GM21737 (cell line): ENCODE data around the gene CCDC116.

Experiments used
- ATAC-seq: cut with Tn5 transposase; IDR thresholded peaks from one replicate; pipeline ENCODE4 v1.9.1; 2021; ENCODE audit warnings: mild to moderate bottlenecking, moderate library complexity; ENCODE audit not compliant: unreplicated experiment

Gene CCDC116

DNA sequence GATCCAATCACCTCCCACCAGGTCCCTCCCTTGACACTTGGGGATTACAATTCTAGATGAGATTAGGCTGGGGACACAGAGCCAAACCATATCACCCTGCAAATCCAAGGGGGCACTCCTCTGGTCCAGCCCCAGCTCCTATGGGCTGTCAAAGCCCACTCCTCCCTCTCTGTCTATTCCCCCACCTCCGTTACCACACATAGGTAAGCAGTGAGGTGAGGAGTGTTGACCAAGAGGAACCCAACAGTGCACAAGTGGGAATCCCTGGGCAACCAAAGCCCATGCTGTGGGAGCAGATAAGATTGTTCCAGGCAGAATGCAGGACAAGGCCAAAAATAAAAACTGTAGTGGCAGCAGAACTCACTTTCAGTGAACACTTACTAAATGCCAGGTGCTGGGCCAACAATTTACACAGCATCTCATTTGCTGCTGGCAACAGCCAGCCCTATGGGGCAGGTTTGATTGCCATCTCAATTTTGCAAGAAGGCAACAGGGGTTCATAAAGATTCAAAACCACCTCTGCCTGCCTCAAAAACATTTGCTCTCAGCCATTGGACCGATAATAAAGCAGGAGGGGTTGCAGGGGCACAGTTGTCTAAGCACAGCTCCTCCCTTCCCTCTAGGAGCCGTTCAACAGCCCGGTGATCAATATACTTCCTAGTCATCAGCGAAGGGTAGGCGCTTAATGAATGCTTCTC, 18.4 kb downstream of the CCDC116 start:
- ATAC-seq: no peak

DNA sequence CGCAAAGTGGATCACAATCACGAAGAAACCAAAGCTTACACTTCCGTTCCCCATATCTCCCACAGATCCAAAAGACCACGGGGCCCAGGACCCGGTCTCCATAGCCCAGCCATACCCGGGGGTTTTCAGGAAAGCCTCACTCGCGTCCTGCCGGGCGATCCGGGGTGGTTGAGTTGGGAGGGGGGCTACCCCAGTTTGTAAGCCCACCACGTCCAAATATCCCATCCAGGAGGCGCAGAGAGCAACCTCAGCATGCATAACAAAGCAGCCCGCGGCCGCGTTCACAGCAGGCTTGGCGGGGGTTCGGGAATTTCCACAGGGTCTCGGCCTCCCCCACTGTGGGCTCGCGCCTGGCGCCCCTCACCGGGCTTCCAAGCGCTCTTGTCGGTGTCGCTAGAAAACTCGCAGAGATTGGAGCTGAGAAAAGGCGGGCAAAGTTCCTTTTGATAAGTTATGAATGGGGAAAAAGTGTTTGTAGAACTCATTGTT, 19.0 kb downstream of the CCDC116 start:
- ATAC-seq: peak; percentile 29

GRCh38 chr22:21652010-21652546, 19.5 kb downstream of the CCDC116 start:
- peak; percentile 76 for ATAC-seq

GRCh38 chr22:21652547-21653545, 20.3 kb downstream of the CCDC116 start:
- ATAC-seq: peak; percentile 3

DNA sequence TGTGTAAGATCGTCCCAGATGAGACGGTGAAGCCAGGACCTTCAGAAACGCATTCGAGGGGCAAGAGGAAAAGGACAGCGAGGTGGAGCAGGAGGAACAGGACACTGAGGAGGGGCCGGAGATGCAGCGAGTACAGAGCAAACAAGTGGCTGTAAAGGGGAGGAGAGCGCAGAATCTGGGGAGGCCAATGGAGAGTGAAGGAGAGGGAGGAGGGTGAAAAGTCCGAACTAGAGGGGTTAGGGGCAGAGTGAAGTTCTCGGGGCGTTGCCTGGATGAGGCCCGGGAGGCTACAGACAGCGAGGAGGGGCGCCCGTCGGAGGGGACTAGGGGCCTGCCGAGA, 24.4 kb downstream of the CCDC116 start:
- no peak for ATAC-seq

- ATAC-seq: peak; percentile 57
Observed at GRCh38 chr22:21657360-21658032, 24.9 kb downstream of the CCDC116 start.

DNA sequence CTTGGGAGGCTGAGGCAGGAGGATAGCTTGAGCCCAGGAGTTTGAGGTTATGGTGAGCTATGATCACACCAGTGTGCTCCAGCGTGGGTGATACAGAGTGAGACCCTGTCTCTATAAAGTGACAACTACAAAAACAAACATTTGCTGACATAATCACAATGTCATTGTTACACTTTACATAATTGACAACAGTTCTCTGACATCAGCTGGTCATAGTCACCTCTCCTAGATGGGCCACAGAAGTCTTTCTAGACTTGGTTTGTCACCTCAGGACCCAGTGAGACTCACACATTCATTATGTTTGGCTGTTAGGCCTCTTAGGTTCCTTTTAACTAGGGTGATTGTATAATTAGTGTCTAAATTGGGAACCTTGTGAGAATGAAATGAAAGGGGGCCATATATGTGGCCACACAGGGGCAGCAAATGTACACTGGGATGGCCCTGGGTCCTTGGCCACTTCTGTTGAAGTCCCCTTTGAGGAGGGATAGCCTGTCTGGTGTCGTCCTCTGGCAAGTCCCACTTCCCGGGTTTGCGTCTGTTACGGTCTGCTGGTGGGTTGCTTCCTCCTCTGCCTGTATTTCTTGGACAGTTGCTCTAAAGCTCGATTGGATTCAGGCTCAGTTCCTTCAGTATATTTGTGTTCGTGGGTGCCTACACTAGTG, 27.4 kb downstream of the CCDC116 start:
- ATAC-seq: no peak

DNA sequence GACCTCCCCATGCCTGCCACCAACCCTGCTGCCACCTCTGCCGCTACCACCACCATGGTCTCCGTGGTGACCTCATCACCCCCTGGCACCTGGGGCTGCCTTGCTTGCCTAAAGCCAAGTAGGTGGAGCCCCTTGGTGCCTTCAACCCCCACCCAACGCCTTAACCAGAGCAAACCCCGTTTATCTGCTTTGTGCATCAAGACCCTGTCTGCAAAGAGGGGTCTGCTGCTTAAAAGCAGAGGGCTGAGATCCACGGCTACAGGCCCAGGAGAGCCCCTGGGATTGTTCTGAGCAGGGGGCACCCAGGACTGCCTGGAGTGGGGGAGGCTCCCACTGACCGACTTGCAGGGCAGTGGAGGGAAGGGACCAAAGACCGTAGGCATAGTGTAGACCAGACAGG, 28.3 kb downstream of the CCDC116 start:
- ATAC-seq: no peak

DNA sequence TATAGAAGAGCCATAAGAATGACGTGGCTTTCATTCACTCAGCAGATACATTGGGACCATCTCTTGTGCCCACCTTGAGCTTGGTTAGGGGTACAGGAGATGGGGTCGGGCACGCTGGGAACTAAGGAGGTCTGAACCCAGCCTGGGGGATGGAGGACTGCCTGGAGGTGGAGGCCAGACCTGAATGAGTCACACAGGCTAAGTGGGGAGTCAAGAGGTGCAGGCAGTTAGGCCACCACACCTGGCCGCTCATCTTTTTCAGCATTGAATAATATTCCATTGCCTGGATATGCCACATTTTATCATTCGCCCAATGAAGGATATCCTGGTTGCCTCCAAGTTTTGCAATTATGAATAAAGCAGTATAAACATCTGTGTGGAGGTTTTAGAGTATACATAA, 29.4 kb downstream of the CCDC116 start:
- ATAC-seq: no peak

DNA sequence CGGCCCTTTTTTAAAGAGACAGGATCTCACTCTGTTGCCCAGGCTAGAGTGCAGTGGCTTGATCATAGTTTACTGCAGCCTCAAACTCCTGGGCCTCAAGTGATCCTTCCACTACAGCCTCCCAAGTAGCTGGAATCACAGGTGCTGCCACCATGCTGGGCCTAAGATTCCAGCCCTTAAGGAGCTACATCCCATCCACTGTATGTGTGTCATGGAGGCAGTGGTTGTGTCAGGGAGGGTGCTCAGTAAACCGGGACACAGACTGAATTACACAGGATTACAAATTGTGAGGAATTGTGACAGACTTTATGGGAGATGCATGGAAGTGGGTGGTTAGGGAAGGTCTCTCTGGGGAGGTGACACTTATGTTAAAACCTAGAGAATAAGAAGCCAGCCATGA, 31.2 kb downstream of the CCDC116 start:
- ATAC-seq: no peak

DNA sequence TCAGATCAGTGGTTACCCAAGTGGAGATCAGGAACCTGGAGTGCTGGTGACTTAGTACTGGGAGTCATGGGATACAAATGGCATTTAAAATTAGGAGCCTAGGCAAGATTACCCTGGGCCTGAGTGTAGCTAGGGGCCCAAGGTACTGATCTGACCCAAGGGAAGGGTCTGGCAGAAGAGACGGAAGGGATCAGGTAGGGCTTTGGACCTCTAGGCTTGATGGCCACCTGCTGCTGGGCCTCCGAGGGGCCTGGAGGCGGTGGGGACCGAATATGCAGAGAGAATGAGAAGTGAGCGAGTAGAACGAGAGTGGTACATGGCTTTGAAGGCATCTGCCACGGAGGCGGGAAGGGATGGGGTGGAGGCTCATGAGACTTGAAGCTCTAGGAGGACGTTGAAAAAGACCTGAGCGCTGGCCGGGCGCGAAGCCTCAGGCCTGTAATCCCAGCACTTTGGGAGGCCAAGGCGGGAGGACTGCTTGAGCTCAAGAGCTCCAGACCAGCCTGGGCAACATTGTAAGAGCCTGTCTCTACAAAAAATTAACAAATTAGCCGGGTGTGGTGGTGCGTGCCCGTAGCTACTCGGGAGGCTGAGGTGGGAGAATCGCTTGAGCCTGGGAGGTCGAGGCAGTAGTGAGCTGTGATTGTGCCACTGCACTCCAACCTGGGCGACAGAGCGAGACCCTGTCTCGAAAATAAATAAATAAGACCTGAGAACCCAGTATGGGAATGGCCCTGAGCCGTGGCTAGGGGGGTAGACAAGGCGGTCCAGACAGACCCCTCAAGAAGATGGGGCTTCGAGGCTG, 32.7 kb downstream of the CCDC116 start:
- ATAC-seq: no peak

DNA sequence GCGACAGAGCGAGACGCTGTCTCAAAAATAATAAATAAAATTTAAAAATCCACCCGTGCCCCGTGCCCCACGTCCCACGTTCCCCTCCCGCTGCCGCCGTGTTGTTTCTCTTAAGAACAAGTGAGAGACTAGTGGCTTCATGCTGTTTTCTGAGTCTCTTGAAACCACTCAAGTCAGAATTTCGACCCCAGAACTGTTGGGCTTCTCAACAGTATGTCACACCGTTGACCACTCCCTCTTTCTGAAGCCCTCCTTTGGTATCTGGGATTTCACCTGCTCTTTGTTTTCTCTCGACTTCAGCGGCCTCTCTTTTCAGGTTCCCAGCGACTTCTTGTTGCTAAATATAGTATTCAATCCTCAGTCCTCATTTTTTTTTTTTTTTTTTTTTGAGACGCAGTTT, 34.2 kb downstream of the CCDC116 start:
- no peak for ATAC-seq

DNA sequence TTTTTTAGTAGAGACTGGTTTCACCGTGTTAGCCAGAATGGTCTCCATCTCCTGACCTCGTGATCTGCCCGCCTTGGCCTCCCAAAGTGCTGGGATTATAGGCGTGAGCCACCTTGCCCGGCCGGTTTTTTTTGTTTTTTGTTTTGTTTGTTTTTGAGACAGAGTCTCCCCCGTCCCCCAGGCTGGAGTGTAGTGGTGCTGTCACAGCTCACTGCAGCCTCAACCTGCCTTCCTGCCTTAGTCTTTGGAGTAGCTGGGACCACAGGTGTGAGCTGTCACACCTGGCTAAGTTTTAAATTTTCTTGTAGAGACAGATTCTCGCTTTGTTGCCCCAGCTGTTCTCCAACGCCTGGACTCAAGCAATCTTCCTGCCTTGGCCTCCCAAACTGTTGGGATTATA, 36.5 kb downstream of the CCDC116 start:
- ATAC-seq: no peak

GRCh38 chr22:21672107-21672629, 39.6 kb downstream of the CCDC116 start:
- ATAC-seq: no peak

DNA sequence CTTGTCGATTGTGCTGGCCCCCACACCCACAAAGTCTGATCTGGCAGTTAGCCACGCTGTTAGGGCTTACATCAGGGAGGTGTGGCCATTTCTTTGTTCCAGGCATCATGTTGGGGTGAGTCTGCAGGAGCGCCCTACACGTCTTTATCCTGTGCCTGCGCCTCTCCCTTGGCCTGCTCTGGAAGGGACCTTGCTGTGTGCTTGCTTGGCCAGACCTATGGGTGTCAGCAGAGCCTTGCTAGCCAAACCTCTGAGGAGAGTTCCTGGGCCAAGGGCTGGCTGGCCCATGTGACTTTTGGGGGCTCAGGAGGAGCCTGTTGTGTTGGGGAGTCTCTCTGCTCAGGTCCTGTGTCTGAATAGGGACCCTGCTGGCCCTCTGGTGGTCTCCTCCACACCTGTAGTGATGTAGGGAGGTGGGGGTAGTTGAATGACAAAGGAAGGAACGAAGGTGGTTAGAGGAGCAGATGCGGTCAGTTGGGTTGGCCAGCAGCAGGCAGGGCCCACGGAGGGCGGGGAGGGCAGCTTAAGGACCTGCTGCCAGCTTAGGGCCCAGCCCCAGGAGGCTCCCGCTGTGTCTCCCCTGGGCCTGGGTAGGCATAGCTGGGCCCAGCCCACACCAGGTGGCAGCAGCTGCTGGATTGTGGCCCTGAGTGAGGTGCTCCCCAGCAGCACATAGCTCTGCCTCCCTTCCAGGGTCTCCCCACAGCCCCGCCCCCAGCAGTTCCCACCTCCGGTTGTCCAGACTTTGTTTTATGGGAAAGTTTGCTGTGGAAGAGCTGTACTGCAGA, 41.2 kb downstream of the CCDC116 start:
- no peak for ATAC-seq

DNA sequence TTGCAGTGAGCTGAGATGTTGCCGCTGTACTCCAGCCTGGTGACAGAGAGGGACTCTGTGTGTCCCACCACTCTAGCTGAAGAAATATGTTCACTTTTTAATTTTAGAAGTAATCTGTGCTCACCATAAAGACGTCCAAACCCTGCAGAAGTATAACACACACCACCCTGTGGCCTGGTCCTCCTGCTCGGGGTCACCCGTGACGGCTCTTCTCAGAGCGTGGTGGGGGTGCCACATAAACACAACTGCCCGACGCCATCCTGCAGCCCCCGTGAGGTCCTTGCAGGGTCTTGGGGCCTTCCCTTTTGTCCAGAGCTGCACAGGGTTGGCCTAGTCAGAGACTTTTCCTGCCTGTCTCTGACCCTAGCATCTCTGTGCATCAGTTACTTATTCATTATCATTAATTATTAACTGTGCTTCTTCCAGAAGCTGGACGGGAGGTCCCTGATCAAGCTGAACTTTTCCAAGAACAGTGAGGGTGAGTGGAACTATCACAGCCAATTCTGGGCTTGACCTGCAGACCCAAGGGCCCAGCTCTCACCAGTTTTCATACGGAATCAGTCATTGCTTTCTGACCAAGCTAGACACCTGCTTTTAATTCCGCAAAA, 42.2 kb downstream of the CCDC116 start:
- no peak for ATAC-seq

DNA sequence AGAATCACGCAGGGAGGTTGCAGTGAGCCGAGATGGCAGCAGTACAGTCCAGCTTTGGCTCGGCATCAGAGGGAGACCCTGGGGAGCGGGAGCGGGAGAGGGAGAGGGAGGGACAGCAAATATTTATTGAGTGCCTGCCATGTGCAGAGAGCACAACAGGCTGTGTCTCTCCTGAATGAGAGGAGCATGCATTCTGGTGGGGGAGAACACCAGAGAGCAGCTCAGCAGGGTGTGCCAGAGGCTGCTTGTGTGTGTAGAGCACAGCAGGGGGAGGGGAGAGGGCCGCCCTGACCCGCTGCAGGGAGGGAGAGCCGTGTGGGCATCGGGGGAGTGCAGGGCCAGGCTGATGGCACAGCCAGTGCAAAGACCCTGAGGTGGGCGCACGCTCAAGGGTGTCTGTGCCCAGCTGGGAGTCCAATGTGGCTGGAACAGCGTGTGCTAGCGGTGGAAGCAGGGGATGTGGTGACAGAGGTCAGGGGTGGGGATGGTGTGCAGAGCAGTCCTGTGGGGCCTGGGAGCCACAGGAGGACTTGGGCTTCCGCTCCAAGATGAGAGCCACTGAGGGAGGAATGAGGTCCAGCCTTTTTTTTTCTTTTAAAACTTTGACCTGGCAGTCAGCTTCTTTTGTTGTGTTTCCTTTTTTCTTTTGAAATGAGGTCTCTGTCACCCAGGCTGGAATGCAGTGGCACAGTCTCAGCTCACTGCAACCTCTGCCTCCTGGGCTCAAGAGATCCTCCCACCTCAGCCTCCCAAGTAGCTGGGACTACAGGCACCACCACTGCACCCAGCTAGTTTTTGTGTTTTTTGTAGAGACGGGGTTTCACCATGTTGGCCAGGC, 45.3 kb downstream of the CCDC116 start:
- no peak for ATAC-seq
